GM13977 (cell line): ENCODE data around the gene NEFH.

Experiments
- DNase-seq: peaks from one replicate; pipeline ENCODE4 v3.0.0; 2012; ENCODE audit warnings: low spot score
- CTCF ChIP-seq: IDR thresholded peaks from 2 replicates; pipeline ENCODE4 v1.5.1; 2012; ENCODE audit warnings: mild to moderate bottlenecking, control low read depth; ENCODE audit not compliant: insufficient read depth; ENCODE audit errors: extremely low read depth, missing control alignments
- in situ Hi-C: fragments of 300-500 bp; cut with MboI; formaldehyde crosslinking; loops from one replicate; pipeline ENCODE4 v1.12.0; 2022; ENCODE audit warnings: low sequenced_read_pairs, low pct_unique_long_range_greater_than_20kb, mixed read lengths, inconsistent platforms; ENCODE audit not compliant: unreplicated experiment

NEFH gene

GRCh38 chr22:29476116-29476515, 3.9 kb upstream of the NEFH start:
- in situ Hi-C loops, result no loop called here
- no peak for TF ChIP-seq CTCF
- no peak for DNase-seq

- no peak for DNase-seq
- TF ChIP-seq CTCF, result no peak
- in situ Hi-C loops, result no loop called here
Observed at GRCh38 chr22:29477723-29478318, 2.2 kb upstream of the NEFH start.

- in situ Hi-C loops, result no loop called here
- peak; percentile 59 for DNase-seq
- no peak for TF ChIP-seq CTCF
Observed at GRCh38 chr22:29478326-29479276, 1.4 kb upstream of the NEFH start.

- TF ChIP-seq CTCF, result no peak
- in situ Hi-C loops, result no loop called here
- no peak for DNase-seq
Observed at GRCh38 chr22:29480262-29480511, 169 bp downstream of the NEFH start.

- in situ Hi-C loops, result no loop called here
- DNase-seq, result no peak
- peak; percentile 10 for TF ChIP-seq CTCF
Observed at GRCh38 chr22:29480512-29481264, 670 bp downstream of the NEFH start.

- no peak for TF ChIP-seq CTCF
- in situ Hi-C loops, result no loop called here
- no peak for DNase-seq
Observed at GRCh38 chr22:29481265-29482000, 1.4 kb downstream of the NEFH start.
